ENCODE results near the gene HEG1. TPM values are rescaled to one million over a fixed set of nuclear protein-coding genes. Genes with fewer than 3 reads are reported as not detected.

The HEG1 gene
- total RNA-seq, 1 experiment from 2014 or later: 23.3 TPM

DNA sequence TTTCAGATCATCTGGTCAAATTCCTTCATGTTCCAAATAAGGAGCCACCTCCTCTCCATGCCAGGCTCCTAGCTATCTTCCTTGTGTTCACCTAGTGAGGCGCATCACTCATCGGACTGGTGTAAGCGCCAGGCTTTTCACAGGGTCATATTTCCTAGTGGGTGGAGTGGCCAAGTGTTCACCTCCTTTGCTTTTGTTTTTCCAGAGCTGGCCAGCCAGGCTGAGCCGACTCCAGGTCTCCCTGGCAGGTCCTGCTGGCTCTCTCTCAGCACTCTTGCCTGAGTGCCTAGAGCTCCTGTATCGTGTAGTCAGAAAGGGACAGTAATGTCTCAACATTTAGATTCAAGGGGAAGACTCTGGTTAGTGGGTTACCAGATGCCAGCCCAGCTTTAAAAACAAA is 31.0 kb downstream of the HEG1 start:
- no peaks in the 10 kb centered on the region for H3K9me3 ChIP-seq (replicated peaks)
- no peaks in the 10 kb centered on the region for H3K27me3 ChIP-seq
- no peak overlapping the region for H3K27ac ChIP-seq
- H3K4me1 ChIP-seq: no peaks in the 10 kb centered on the region; the same call in 1 of the 2 replicates
- H3K36me3 ChIP-seq: peaks cover 57% of the 10 kb centered on the region
- no peak for DNase-seq
- no peak overlapping the region for H3K4me3 ChIP-seq

DNA sequence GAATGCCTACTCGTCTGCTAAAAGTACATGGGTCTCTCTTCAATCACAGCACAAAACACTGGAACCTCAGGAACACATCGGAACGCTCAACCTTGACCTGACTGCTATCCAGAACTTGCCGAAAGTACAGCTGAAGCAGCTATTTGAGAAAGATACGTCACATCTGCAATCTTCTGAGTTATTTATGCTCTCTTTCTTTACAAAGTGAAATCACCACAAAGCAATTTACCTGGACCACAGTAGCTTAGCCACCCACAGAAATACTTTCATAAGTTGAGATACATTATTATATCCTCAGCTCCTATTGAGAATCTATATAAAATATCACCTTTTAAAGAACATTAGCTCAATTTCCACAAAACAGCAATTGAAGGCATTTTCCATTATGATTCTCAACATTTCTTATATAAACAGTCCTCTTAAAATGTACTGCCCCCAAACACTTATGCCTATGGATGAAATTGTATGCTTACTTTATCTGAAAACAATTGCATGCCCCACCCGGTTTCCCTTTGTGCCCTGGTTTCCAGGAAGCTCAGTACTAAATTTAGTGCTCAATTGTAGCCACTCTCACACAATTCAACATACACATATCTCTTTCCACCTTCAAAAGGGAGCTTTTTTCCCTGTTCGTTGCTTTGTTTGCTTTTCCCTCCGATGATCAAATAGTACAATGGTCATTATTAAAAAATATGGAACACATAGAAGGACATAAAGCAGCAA is 31.8 kb downstream of the HEG1 start:
- no peak overlapping the region for H3K27ac ChIP-seq

DNA sequence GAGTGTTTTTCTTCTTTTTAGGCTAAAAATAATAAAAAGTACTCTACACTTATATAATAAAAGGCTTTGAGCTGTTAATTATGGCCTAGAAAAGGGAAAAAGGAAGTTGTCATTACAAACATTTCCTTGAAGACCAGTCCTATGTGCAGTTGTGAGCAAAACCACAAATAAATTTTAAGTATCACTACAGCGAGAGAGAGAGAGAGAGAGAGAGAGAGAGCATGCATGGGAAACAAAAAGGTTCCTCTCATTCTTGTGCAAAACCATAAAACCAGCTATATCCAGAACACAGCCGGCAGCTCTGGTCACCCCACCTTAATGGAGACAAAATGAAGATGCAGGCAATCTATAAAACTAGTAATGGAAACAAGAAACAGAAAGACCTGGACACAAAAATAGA is 33.6 kb downstream of the HEG1 start:
- Histone ChIP-seq H3K27me3 (no peaks in the 10 kb centered on the region), H3K36me3 (peaks cover 55% of the 10 kb centered on the region), H3K9me3 (replicated peaks) (no peaks in the 10 kb centered on the region), H3K27ac (no peak overlapping the region), H3K4me1 (no peaks in the 10 kb centered on the region), H3K4me3 (no peak overlapping the region)
- no peak for DNase-seq

More for the DNA sequence above, 31.8 kb downstream of the HEG1 start:
- H3K4me3 ChIP-seq: no peak overlapping the region
- no peaks in the 10 kb centered on the region for H3K27me3 ChIP-seq
- no peak for DNase-seq
- peaks cover 60% of the 10 kb centered on the region for H3K36me3 ChIP-seq
- no peaks in the 10 kb centered on the region; the same call in 1 of the 2 replicates for H3K4me1 ChIP-seq
- no peaks in the 10 kb centered on the region for H3K9me3 ChIP-seq (replicated peaks)

DNA sequence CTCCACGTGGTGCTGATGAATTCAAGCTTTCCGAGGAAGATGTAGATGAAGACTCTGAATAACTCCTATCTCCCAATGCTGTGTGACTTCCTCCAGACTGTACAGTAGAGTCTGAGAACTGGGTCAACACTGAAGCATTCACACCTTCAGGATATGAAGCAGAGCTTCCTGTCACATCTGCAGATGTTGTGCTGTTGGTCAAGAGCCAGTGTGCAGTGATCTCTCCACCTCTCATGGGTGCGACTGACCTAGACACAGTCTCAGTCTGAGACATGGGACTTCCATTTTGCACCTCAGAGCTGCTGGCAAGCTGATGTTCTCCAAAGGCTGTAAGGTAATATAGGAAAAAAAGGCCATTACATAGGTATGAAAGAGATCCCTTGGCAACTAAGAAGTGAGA is 36.5 kb downstream of the HEG1 start:
- H3K27ac ChIP-seq: no peak overlapping the region
- H3K27me3 ChIP-seq: no peaks in the 10 kb centered on the region
- no peaks in the 10 kb centered on the region for H3K9me3 ChIP-seq (replicated peaks)
- H3K4me1 ChIP-seq: no peaks in the 10 kb centered on the region
- no peak overlapping the region for H3K4me3 ChIP-seq
- no peak for DNase-seq
- H3K36me3 ChIP-seq: peaks cover 51% of the 10 kb centered on the region

DNA sequence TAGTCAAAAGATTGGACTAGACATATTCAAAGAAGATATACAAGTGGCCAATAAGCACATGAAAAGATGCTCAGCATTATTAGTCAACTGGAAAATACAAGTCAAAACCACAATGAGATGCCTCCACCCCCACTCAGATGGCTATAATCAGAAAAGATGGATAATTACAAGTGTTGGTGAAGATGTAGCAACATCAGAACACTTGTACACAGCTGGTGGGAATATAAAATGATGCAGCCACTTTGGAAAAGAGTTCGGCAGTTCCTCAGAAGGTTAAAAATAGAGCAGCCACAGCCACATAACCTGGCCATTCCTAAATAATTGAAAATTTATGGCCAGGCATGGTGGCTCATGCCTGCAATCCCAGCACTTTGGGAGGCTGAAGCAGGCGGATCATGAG is 38.4 kb downstream of the HEG1 start:
- no peak overlapping the region for H3K27ac ChIP-seq
- H3K36me3 ChIP-seq: peaks cover 66% of the 10 kb centered on the region
- H3K9me3 ChIP-seq (replicated peaks): no peaks in the 10 kb centered on the region
- no peak overlapping the region for H3K4me3 ChIP-seq
- H3K4me1 ChIP-seq: no peaks in the 10 kb centered on the region
- no peak for DNase-seq
- H3K27me3 ChIP-seq: no peaks in the 10 kb centered on the region

DNA sequence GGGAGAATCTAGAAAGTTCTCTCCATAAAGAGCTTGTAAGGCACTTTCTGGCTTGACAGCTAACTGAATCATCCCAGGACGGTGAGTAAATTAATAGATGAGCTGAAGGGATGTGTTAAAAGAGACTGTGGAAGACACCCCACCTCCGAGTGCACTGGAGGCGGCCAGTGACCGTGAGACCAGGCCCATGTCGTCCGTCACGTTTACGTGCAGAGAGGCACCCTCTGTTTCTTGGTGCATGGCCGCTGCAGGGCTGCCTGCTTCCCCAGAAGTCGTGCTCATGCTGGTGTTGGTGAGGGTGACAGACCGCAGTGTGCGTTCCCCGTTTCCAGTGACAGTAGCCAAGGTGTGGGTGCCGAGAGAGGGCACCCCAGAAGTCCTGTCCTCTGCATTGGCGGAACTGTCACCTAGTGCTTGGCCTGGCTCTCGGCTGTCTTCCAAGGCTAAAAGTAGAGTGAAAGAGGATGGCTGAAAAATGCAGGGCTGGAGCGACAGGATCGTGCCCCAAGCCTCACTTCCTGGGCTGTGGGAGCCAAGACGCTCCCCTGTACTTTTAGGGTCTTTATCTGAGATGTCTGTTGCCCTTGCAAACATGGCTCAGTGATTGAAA is 41.1 kb downstream of the HEG1 start:
- no peak overlapping the region for H3K27ac ChIP-seq
- DNase-seq: no peak
- no peaks in the 10 kb centered on the region for H3K27me3 ChIP-seq
- no peaks in the 10 kb centered on the region; the same call in 1 of the 2 replicates for H3K4me1 ChIP-seq
- H3K36me3 ChIP-seq: peaks cover 68% of the 10 kb centered on the region
- no peak overlapping the region for H3K4me3 ChIP-seq
- no peaks in the 10 kb centered on the region for H3K9me3 ChIP-seq (replicated peaks)

DNA sequence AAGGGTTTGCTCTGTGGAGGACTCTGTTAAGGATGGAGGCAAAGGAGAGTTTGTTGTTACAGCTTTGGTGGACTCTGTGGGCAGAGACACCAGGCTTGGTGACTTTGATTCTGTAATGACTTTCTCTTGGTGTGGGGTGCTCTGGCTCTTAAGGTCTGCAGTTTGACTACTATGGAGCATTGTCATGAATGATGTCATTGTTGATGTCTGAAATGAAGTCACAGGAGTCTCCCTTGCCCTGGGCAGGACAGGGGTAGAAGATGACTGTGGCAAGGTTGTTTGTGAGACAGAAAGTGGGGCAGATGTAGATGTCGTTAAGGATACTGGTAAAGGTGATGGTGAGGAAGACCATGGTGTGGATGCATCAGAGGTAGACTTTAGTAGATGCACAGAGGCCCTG is 42.7 kb downstream of the HEG1 start:
- H3K4me1 ChIP-seq: no peaks in the 10 kb centered on the region; the same call in 1 of the 2 replicates
- peaks cover 71% of the 10 kb centered on the region for H3K36me3 ChIP-seq
- no peak overlapping the region for H3K27ac ChIP-seq
- DNase-seq: no peak
- H3K4me3 ChIP-seq: no peak overlapping the region
- no peaks in the 10 kb centered on the region for H3K27me3 ChIP-seq
- H3K9me3 ChIP-seq (replicated peaks): no peaks in the 10 kb centered on the region

DNA sequence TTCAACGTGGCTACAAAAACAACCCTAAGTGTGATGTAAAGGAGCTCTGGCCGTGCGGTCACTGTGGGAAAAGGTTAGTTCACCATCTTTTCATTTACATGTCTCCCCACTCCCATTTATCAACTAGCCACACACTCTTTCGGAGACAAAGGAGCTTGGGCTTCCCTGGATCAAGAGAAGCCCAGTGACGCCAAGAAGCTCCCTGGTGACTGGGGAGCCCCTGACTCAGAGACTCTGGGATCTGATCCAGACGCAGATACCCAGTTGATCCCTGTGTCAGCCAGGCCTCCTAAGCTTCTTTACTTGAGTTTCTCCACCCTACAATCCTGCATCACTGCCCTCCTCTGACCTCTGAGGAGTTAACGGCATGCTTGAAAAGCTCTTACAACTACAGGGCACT is 43.9 kb downstream of the HEG1 start:
- Histone ChIP-seq H3K27me3 (no peaks in the 10 kb centered on the region), H3K9me3 (replicated peaks) (no peaks in the 10 kb centered on the region), H3K4me3 (no peak overlapping the region), H3K4me1 (no peaks in the 10 kb centered on the region; the same call in 1 of the 2 replicates), H3K27ac (no peak overlapping the region), H3K36me3 (peaks cover 71% of the 10 kb centered on the region)
- DNase-seq: no peak

DNA sequence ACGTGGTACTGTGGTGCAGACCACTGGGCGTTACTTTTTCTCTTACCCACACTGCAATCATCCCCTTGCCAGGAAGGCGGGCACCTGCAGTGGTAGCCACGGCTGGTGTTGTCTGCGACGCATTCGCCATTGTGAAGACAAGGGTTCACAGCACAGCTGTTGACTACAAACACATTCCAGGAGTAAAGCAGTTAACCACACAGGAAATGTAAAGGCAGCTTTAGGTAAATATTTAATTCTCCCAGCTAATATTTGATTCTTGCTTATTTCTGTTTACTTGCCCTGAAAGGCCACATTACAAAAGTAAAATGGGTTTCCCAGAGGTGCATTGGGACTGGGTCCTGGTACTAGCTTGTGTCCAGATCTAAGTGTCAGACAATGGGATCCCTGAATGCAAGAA is 45.4 kb downstream of the HEG1 start:
- no peaks in the 10 kb centered on the region; the same call in 1 of the 2 replicates for H3K4me1 ChIP-seq
- DNase-seq: no peak
- no peak overlapping the region for H3K4me3 ChIP-seq
- no peaks in the 10 kb centered on the region for H3K9me3 ChIP-seq (replicated peaks)
- no peak overlapping the region for H3K27ac ChIP-seq
- peaks cover 73% of the 10 kb centered on the region for H3K36me3 ChIP-seq
- H3K27me3 ChIP-seq: no peaks in the 10 kb centered on the region

DNA sequence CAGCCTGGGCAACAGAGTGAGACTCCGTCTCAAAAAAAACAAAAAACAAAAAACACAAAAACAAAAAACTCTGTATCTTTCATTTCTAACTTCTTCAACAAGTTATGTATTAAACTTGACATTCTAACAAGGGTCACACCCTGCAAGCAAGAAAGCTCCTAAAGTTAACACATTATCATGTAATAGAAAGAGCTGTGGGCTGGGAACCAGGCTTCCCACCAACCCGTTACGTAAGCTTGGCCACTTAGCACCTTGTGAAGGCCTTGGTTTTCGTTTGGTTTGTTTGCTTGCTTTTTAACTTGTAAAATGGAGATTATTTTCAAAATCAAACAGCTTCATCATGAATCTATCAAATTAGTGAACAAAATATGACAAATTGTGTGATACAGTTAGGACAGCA is 47.0 kb downstream of the HEG1 start:
- no peaks in the 10 kb centered on the region for H3K27me3 ChIP-seq
- H3K36me3 ChIP-seq: peaks cover 67% of the 10 kb centered on the region
- DNase-seq: no peak
- H3K9me3 ChIP-seq (replicated peaks): no peaks in the 10 kb centered on the region
- H3K4me3 ChIP-seq: no peak overlapping the region
- no peak overlapping the region for H3K27ac ChIP-seq
- H3K4me1 ChIP-seq: peaks cover 7% of the 10 kb centered on the region

DNA sequence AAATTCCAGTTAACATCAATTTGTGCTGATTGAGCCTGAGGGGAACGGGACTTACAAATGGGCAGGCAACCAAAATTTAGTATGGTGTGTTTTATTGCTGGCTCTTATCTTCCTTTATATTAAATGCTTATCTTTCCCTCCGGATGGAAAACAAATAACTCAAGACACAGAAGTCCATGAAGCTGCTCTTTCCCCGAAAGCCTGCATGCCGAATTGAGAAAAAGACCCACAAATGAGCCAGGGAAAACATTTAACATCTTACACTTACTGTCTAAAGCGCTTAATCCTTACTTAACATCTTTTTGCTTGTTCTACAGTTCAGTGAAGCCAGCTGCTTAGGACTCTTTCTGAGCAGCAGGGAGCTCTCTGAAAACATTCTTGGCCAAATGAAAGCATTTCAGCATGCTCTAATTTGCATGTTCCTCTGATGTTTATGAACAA is 49.5 kb downstream of the HEG1 start:
- no peak overlapping the region for H3K4me3 ChIP-seq
- H3K4me1 ChIP-seq: peaks cover 16% of the 10 kb centered on the region
- H3K9me3 ChIP-seq (replicated peaks): no peaks in the 10 kb centered on the region
- H3K36me3 ChIP-seq: peaks cover 65% of the 10 kb centered on the region
- H3K27me3 ChIP-seq: no peaks in the 10 kb centered on the region
- no peak for DNase-seq
- no peak overlapping the region for H3K27ac ChIP-seq

DNA sequence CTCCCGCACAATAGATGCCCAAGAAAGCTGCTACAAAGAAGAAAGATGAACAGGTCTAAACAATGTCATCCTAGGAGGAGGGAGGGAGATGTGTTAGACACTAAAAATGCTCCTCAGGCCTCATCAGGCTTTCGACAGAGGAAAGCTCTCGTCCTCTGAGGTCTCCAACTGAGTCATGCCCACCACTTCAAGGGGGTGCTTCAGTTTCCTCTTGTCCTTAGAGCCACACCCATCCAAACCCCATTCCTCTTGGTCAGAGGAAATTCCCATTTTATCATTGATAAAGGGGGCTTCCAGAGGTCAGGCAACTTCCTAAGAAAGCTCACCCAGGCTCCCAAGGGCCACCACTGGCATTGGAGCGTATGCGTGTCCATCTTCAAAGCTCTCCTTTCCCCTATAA is 50.1 kb downstream of the HEG1 start:
- peaks cover 16% of the 10 kb centered on the region for H3K4me1 ChIP-seq
- no peak overlapping the region for H3K27ac ChIP-seq
- DNase-seq: no peak
- H3K27me3 ChIP-seq: no peaks in the 10 kb centered on the region
- H3K4me3 ChIP-seq: no peak overlapping the region
- no peaks in the 10 kb centered on the region for H3K9me3 ChIP-seq (replicated peaks)
- H3K36me3 ChIP-seq: peaks cover 69% of the 10 kb centered on the region

DNA sequence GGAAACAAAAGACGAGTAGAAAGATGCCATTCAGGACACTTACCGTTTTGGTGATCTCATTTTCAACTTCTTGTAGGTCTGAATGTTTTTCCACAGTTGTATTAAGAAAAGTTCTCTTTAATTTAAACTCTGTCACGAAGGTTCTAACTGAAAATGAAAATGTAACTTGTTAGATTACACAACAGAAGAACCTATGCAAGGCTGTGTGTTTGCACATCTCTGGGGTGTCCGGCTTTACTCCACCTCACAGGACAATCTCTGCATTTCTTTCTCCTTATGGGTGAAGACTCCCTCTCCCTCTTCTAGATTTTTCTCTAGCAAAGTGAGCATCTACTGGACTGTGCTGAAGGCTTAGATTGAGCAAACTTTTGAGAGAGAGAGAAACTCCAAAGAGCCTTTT is 50.6 kb downstream of the HEG1 start:
- Histone ChIP-seq H3K4me3 (no peak overlapping the region), H3K36me3 (peaks cover 67% of the 10 kb centered on the region), H3K27ac (no peak overlapping the region), H3K9me3 (replicated peaks) (no peaks in the 10 kb centered on the region), H3K27me3 (no peaks in the 10 kb centered on the region), H3K4me1 (peaks cover 16% of the 10 kb centered on the region)
- no peak for DNase-seq

DNA sequence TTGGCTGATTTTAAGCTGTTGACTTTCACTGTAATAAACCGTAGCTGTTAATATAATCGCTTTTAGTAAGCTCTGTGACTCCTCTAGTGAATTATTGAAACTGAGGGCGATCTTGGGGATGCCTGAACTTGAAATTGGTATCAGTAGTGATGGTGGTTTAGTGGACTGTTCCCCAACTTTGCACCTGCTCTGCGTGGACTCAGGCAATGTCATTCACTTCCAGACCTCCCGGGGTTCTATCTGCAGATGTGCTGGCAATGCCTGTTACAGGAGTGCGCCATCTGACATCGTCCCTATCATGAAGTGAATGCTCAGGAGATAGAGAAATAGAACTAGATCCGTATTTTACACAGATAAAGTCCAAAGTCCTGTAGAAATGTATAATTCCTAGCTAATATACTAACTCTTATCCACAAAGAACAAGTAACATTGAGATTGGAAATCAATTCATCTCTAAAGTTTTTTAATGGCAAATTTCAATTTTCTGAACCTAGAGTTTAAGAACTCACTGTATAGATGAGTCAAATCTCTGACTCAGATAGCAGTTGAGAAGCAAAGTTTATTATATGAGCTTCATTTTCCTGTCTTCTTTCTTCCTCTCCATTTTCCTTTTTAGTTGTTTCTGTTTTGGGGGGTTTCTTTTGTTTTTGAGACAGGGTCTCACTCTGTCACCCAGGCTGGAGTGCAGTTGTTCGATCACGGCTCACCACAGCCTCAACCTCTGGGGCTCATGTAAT is 51.8 kb downstream of the HEG1 start:
- Histone ChIP-seq H3K27ac (no peak overlapping the region), H3K36me3 (peaks cover 56% of the 10 kb centered on the region), H3K4me3 (no peak overlapping the region), H3K27me3 (no peaks in the 10 kb centered on the region), H3K9me3 (replicated peaks) (no peaks in the 10 kb centered on the region), H3K4me1 (peaks cover 16% of the 10 kb centered on the region)
- DNase-seq: peak in 1 of 2 experiments; percentile 13

DNA sequence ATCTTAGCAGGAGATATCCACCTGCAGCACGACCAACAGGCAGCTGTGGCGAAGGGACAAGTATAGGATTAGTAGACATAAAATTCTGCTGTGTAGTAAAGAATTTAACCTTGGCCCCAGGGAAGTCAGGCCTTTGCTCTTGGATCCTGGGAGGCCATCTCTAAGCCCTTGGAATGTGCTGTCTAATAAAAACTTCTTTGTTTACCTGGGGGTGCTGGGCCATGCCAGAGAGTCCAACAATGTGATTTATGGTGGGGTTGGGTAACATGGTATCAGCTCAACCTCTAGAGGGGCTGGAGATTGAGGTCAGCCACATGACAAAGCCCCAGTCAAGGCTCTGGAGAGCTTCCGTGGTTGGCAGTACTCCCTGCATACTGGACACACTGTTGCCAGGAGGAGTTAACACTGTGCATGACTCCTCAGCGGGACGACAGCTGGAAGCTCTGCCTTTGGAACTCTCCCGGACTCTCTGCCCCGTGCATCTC is 52.4 kb downstream of the HEG1 start:
- H3K27ac ChIP-seq: no peak overlapping the region

More for the DNA sequence above, 52.4 kb downstream of the HEG1 start:
- Histone ChIP-seq H3K4me1 (peaks cover 16% of the 10 kb centered on the region), H3K9me3 (replicated peaks) (no peaks in the 10 kb centered on the region), H3K36me3 (peaks cover 51% of the 10 kb centered on the region), H3K27me3 (no peaks in the 10 kb centered on the region), H3K4me3 (no peak overlapping the region)
- DNase-seq: peak; percentile 91

All from SJCRH30 (cell line).